ENCODE data around the gene AGPAT4. TPM values are rescaled to one million over a fixed set of nuclear protein-coding genes. Genes with fewer than 3 reads are reported as not detected.

Gene AGPAT4
- total RNA-seq, 1 donor from 2014 or later = 2.2 TPM

- no peaks in the 10 kb centered on the region for H3K27me3 ChIP-seq (ENCODE audit: low read depth)
- intact Hi-C loops (cut with micrococcal nuclease) = no loop called here
- peaks cover 27% of the 10 kb centered on the region for H3K4me1 ChIP-seq
- DNase-seq = no peak
- no peak overlapping the region for H3K27ac ChIP-seq (replicated peaks)
- no peak overlapping the region for H3K4me3 ChIP-seq
- H3K9me3 ChIP-seq (replicated peaks) = no peaks in the 10 kb centered on the region
- no peak for TF ChIP-seq CTCF (IDR thresholded peaks at IDR 0.05; ENCODE audit: borderline replicate concordance)
- peaks cover 23% of the 10 kb centered on the region for H3K36me3 ChIP-seq
Measured at GRCh38 chr6:161163466-161164181, 110.2 kb downstream of the AGPAT4 start.

- intact Hi-C loops (cut with micrococcal nuclease) = no loop called here
- H3K27me3 ChIP-seq (ENCODE audit: low read depth) = no peaks in the 10 kb centered on the region
- H3K36me3 ChIP-seq = peaks cover 24% of the 10 kb centered on the region
Measured at GRCh38 chr6:161162722-161163121, 111.1 kb downstream of the AGPAT4 start.

DNA sequence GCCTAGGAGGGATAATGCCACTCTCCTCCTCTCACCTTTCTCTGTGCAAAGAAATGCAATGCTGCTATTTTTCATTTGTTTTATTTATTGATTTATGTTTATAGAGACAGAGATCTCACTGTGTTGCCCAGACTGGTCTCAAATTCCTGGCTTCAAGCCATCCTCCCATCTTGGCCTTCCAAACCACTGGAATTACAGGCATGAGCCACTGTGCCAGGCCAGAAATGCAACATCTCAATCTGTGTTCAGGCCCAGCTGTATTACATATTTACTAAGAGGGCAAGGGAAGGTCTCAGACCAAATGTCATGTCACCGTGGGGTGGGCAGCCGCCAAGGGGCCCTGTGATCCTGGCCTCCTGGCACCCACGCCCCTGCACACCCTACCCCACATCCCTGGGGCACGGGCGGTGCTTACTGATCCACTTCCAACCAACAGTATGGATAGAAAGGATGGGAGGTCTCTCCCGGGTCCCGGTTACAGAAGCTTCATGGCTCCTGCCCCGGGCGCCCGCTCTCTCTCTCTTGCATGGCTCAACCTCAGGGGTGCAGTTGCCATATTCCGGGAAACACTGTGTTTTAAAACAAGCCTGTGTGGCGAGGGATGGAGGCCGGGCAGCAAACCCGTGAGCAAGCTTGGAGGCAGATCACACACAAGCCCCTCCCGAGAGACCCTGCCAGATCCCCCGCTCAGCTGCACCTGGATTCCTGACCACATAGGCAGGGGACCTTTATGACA lies 111.8 kb downstream of the AGPAT4 start:
- no peak for DNase-seq
- H3K36me3 ChIP-seq = peaks cover 30% of the 10 kb centered on the region
- H3K27ac ChIP-seq (replicated peaks) = peak overlapping the region; percentile 36
- H3K9me3 ChIP-seq (replicated peaks) = peaks cover 4% of the 10 kb centered on the region
- TF ChIP-seq CTCF (IDR thresholded peaks at IDR 0.05; ENCODE audit: borderline replicate concordance) = no peak
- H3K27me3 ChIP-seq (ENCODE audit: low read depth) = no peaks in the 10 kb centered on the region
- H3K4me3 ChIP-seq = no peak overlapping the region
- intact Hi-C loops (cut with micrococcal nuclease) = no loop called here
- H3K4me1 ChIP-seq = peaks cover 27% of the 10 kb centered on the region

More at GRCh38 chr6:161162722-161163121, 111.1 kb downstream of the AGPAT4 start:
- Histone ChIP-seq H3K4me1 (peaks cover 27% of the 10 kb centered on the region), H3K27ac (replicated peaks) (no peak overlapping the region), H3K4me3 (no peak overlapping the region), H3K9me3 (replicated peaks) (no peaks in the 10 kb centered on the region)
- no peak for DNase-seq
- TF ChIP-seq CTCF (IDR thresholded peaks at IDR 0.05; ENCODE audit: borderline replicate concordance) = no peak

- intact Hi-C loops (cut with micrococcal nuclease) = no loop called here
- no peak overlapping the region for H3K4me3 ChIP-seq
Measured at GRCh38 chr6:161161121-161161520, 112.7 kb downstream of the AGPAT4 start.

More at GRCh38 chr6:161161121-161161520, 112.7 kb downstream of the AGPAT4 start:
- H3K27me3 ChIP-seq (ENCODE audit: low read depth) = no peaks in the 10 kb centered on the region
- peaks cover 11% of the 10 kb centered on the region for H3K9me3 ChIP-seq (replicated peaks)
- H3K27ac ChIP-seq (replicated peaks) = no peak overlapping the region
- H3K4me1 ChIP-seq = peaks cover 27% of the 10 kb centered on the region
- DNase-seq = no peak
- H3K36me3 ChIP-seq = peaks cover 33% of the 10 kb centered on the region
- TF ChIP-seq CTCF (IDR thresholded peaks at IDR 0.05; ENCODE audit: borderline replicate concordance) = no peak
